ENCODE data around the gene IFT81. TPM values are rescaled to one million over a fixed set of nuclear protein-coding genes. Genes with fewer than 3 reads are reported as not detected.

Gene IFT81
- polyA plus RNA-seq, 1 of the 3 experiments (the other 2 are of a cell fraction) = 7.9 TPM

DNA sequence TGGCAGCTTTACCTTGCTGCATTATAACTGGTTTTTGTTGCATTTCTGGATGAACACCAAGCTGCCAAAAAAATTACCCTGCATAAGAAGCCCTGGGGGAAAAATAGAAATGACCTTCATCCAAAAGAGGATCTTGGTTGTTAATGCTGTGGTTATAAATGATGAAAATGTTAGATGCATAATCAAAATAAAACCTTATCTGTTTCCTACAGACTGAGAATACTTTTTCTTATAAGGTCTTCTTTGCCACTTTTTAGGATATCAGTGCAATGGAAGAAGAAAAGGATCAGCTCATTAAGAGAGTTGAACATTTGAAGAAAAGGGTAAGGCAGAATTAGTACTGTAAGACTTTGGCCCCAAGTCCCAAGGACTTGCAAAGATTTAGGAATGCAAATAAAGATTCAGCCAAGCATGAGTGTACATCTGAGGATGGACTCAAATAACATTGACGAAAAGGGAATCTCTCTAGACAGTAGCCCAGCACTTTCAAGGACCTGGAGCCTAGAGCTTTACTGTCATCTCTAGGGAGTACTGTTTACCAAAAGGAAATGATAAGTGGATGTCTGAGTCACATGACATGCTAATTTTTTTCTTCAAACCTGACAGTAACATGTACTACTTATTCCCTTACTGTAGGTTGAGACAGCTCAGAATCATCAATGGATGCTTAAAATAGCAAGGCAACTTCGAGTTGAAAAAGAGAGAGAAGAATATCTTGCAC is 10.7 kb downstream of the IFT81 start:
- POLR2A ChIA-PET = no interaction called here
- no peaks in the 10 kb centered on the region for H3K79me2 ChIP-seq (ENCODE audit: insufficient read depth)
- H2AFZ ChIP-seq (ENCODE audit: low read depth) = no peak overlapping the region
- no peaks in the 10 kb centered on the region for H3K9me3 ChIP-seq
- no peak overlapping the region for H3K4me3 ChIP-seq (ENCODE audit: low read depth in 2 of 2, low read length in 1 of 2)
- peaks cover 34 to 81% of the 10 kb centered on the region in 2 experiments for H3K36me3 ChIP-seq (replicated peaks in 1 of 2; ENCODE audit: control insufficient read depth in 1 of 2, insufficient read depth in 2 of 2, low read length in 1 of 2)
- no peaks in the 10 kb centered on the region for H4K20me1 ChIP-seq (ENCODE audit: insufficient read depth)
- no peak for DNase-seq
- no peaks in the 10 kb centered on the region for H3K9me2 ChIP-seq
- no peak overlapping the region for H3K9ac ChIP-seq
- WGBS (ENCODE audit: low lambda C conversion rate) = 74% methylated on average over 2 of the region's 2 CpGs
- H3K27ac ChIP-seq (ENCODE audit: low read depth in 2 of 2, low read length in 1 of 2) = no peak overlapping the region
- H3K4me2 ChIP-seq = no peak overlapping the region
- CTCF ChIA-PET = interaction anchor here (1.1 kb wide), 1 partner anchor 33 kb away, joined by 5 read pairs; no protein-coding TSS in a partner anchor
- no peak for TF ChIP-seq MXI1 (IDR thresholded peaks at IDR 0.05; ENCODE audit: low read depth, low read length)
- no peaks in the 10 kb centered on the region for H3K4me1 ChIP-seq (ENCODE audit: control insufficient read depth in 1 of 2, insufficient read depth in 2 of 2, low read depth in 1 of 2, low read length in 1 of 2)
- peaks cover 17% of the 10 kb centered on the region for H3F3A ChIP-seq (replicated peaks; ENCODE audit: insufficient read depth)
- no peaks in the 10 kb centered on the region for H3K27me3 ChIP-seq (ENCODE audit: insufficient read depth)

GRCh38 chr12:110135806-110136205 is 11.6 kb downstream of the IFT81 start:
- no peak for DNase-seq
- no peak overlapping the region for H2AFZ ChIP-seq (ENCODE audit: low read depth)
- H3K27me3 ChIP-seq (ENCODE audit: insufficient read depth) = no peaks in the 10 kb centered on the region
- H3K4me3 ChIP-seq (ENCODE audit: low read depth in 2 of 2, low read length in 1 of 2) = no peak overlapping the region
- H3K9me2 ChIP-seq = no peaks in the 10 kb centered on the region
- CTCF ChIA-PET = interaction anchor here (0.9 kb wide), 1 partner anchor 34 kb away, joined by 3 read pairs; no protein-coding TSS in a partner anchor
- POLR2A ChIA-PET = no interaction called here
- H3K27ac ChIP-seq (ENCODE audit: low read depth in 2 of 2, low read length in 1 of 2) = no peak overlapping the region
- H3K4me1 ChIP-seq (ENCODE audit: control insufficient read depth in 1 of 2, insufficient read depth in 2 of 2, low read depth in 1 of 2, low read length in 1 of 2) = no peaks in the 10 kb centered on the region
- H3K9ac ChIP-seq = no peak overlapping the region
- TF ChIP-seq NRF1 (IDR thresholded peaks at IDR 0.05; ENCODE audit: low read depth, low read length) (no peak), GABPA (IDR thresholded peaks at IDR 0.05; ENCODE audit: low read depth) (no peak)
- no peaks in the 10 kb centered on the region for H3K9me3 ChIP-seq
- 86% methylated on average over 2 of the region's 2 CpGs for WGBS (ENCODE audit: low lambda C conversion rate)
- H3K4me2 ChIP-seq = no peak overlapping the region
- H4K20me1 ChIP-seq (ENCODE audit: insufficient read depth) = no peaks in the 10 kb centered on the region
- peaks cover 32 to 76% of the 10 kb centered on the region in 2 experiments for H3K36me3 ChIP-seq (replicated peaks in 1 of 2; ENCODE audit: control insufficient read depth in 1 of 2, insufficient read depth in 2 of 2, low read length in 1 of 2)
- H3K79me2 ChIP-seq (ENCODE audit: insufficient read depth) = no peaks in the 10 kb centered on the region
- peaks cover 17% of the 10 kb centered on the region for H3F3A ChIP-seq (replicated peaks; ENCODE audit: insufficient read depth)

DNA sequence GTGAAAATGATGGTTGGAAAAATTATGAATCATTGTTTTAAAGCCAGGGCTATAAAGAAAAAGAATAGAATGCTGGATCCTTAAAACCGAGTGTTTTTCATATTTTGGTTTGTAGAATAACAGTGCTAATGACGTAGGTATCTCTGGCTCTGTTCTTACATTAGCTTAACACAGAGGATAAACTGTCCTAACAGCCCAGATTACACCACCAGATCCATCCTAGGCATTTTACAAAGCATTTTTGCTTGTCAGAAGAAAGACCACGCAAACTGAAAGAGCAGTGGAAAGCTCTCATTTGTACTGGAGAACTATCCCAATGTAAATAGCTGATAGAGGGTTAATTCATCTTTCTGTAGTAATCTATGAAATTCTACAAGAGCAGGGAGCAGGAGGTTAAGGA is 13.6 kb downstream of the IFT81 start:
- no peak for DNase-seq
- Histone ChIP-seq H3K27ac (ENCODE audit: low read depth in 2 of 2, low read length in 1 of 2) (no peak overlapping the region), H3K9me2 (no peaks in the 10 kb centered on the region), H3F3A (replicated peaks; ENCODE audit: insufficient read depth) (peaks cover 21% of the 10 kb centered on the region), H3K36me3 (replicated peaks in 1 of 2; ENCODE audit: control insufficient read depth in 1 of 2, insufficient read depth in 2 of 2, low read length in 1 of 2) (peaks cover 32 to 67% of the 10 kb centered on the region in 2 experiments), H3K4me3 (ENCODE audit: low read depth in 2 of 2, low read length in 1 of 2) (no peak overlapping the region), H2AFZ (ENCODE audit: low read depth) (no peak overlapping the region), H3K79me2 (ENCODE audit: insufficient read depth) (no peaks in the 10 kb centered on the region), H3K9me3 (no peaks in the 10 kb centered on the region), H3K4me1 (ENCODE audit: control insufficient read depth in 1 of 2, insufficient read depth in 2 of 2, low read depth in 1 of 2, low read length in 1 of 2) (no peaks in the 10 kb centered on the region), H4K20me1 (ENCODE audit: insufficient read depth) (no peaks in the 10 kb centered on the region), H3K9ac (no peak overlapping the region), H3K4me2 (no peak overlapping the region), H3K27me3 (ENCODE audit: insufficient read depth) (no peaks in the 10 kb centered on the region)
- CTCF ChIA-PET = interaction anchor here (1.2 to 1.5 kb wide), 3 partner anchors 10 to 36 kb away, joined by 3 to 6 read pairs (median 4); no protein-coding TSS in a partner anchor
- TF ChIP-seq EZH2phosphoT487 (IDR thresholded peaks at IDR 0.05; ENCODE audit: borderline replicate concordance, low read depth) (no peak), JUND (IDR thresholded peaks at IDR 0.05) (no peak), MXI1 (IDR thresholded peaks at IDR 0.05; ENCODE audit: low read depth, low read length) (no peak), TAF1 (IDR thresholded peaks at IDR 0.05; ENCODE audit: borderline replicate concordance, low read depth, low read length) (no peak), FOSL2 (IDR thresholded peaks at IDR 0.05; ENCODE audit: borderline replicate concordance, low read depth) (no peak), ZBTB33 (IDR thresholded peaks at IDR 0.05; ENCODE audit: borderline replicate concordance, low read depth) (no peak), NFIC (IDR thresholded peaks at IDR 0.05; ENCODE audit: borderline replicate concordance) (no peak), SMC3 (IDR thresholded peaks at IDR 0.05; ENCODE audit: low read depth, low read length) (no peak), RFX5 (IDR thresholded peaks at IDR 0.05; ENCODE audit: low read length) (no peak), RXRA (IDR thresholded peaks at IDR 0.05; ENCODE audit: borderline replicate concordance, low read depth) (no peak)
- TF ChIP-seq, protein P1, sequence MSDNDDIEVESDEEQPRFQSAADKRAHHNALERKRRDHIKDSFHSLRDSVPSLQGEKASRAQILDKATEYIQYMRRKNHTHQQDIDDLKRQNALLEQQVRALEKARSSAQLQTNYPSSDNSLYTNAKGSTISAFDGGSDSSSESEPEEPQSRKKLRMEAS (IDR thresholded peaks at IDR 0.05; ENCODE audit: low read depth) = no peak
- POLR2A ChIA-PET = no interaction called here
- WGBS (ENCODE audit: low lambda C conversion rate) = 96% methylated on average over 3 of the region's 3 CpGs
